ENCODE data around the gene METTL16.
A peak's percentile ranks its signal among the peaks of the same experiment; 100 is the strongest.

Gene METTL16

DNA sequence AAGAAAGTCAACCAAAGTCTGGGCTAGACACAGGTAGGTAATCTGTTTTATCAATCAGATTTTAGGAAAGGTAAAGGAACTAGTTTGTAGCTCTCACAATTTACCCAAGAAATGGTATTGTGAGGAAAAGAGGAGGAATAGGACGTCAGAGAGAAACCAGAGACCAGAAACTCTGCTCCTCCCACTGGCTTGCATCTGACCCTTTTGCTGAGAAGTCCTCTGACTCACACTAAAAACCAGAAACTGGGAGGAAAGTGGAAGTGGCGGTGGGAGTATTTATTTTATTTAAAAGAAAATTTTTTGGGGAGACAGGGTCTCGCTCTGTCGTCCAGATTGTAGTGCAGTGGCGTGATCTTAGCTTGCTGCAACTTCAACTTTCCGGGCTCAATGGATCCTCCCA is 72.9 kb downstream of the METTL16 start:
- H2AFZ ChIP-seq (ENCODE audit: low read depth, low read length): no peak overlapping the region
- no peak overlapping the region for H3K4me3 ChIP-seq (ENCODE audit: low read length)
- H3K9me3 ChIP-seq (ENCODE audit: low read length): peaks cover 3% of the 10 kb centered on the region
- H3K4me1 ChIP-seq (ENCODE audit: insufficient read depth, low read length): peaks cover 31% of the 10 kb centered on the region
- H3K27me3 ChIP-seq (ENCODE audit: insufficient read depth, low read length): no peaks in the 10 kb centered on the region
- peaks cover 26% of the 10 kb centered on the region for H3K36me3 ChIP-seq (ENCODE audit: insufficient read depth, low read length)

- Histone ChIP-seq H3K4me1 (ENCODE audit: insufficient read depth, low read length) (peaks cover 34% of the 10 kb centered on the region), H2AFZ (ENCODE audit: low read depth, low read length) (no peak overlapping the region), H3K36me3 (ENCODE audit: insufficient read depth, low read length) (peaks cover 32% of the 10 kb centered on the region), H3K9me3 (ENCODE audit: low read length) (peaks cover 3% of the 10 kb centered on the region), H3K27me3 (ENCODE audit: insufficient read depth, low read length) (no peaks in the 10 kb centered on the region), H3K4me3 (ENCODE audit: low read length) (no peak overlapping the region)
Measured at GRCh38 chr17:2436316-2436905, 75.3 kb downstream of the METTL16 start.

DNA sequence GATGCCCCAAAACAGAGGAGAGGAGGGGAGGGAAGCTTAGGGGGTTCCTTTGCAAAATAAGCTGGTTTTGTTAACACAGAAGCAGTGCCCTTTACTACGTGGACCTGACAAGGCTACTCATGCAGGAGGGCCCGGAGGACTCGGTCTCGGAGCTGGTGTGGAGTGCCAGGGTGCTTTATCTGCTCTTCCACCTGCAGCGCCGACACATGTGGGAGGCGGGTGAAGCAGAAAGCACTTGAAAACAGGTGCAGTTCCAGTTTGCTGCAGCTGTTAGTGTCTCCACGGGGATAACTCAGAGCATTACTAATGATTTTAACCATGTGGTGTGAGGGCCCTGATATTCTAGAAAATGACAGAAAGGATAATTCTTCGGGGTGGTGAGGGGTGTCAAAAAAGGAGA is 75.8 kb downstream of the METTL16 start:
- no peaks in the 10 kb centered on the region for H3K27me3 ChIP-seq (ENCODE audit: insufficient read depth, low read length)
- peaks cover 26% of the 10 kb centered on the region for H3K36me3 ChIP-seq (ENCODE audit: insufficient read depth, low read length)
- peak overlapping the region; percentile 1 for H2AFZ ChIP-seq (ENCODE audit: low read depth, low read length)
- no peaks in the 10 kb centered on the region for H3K9me3 ChIP-seq (ENCODE audit: low read length)
- H3K4me3 ChIP-seq (ENCODE audit: low read length): peak overlapping the region; percentile 28
- H3K4me1 ChIP-seq (ENCODE audit: insufficient read depth, low read length): peaks cover 34% of the 10 kb centered on the region

GRCh38 chr17:2435181-2435741 is 76.4 kb downstream of the METTL16 start:
- Histone ChIP-seq H3K27me3 (ENCODE audit: insufficient read depth, low read length) (no peaks in the 10 kb centered on the region), H3K36me3 (ENCODE audit: insufficient read depth, low read length) (peaks cover 22% of the 10 kb centered on the region), H3K9me3 (ENCODE audit: low read length) (no peaks in the 10 kb centered on the region), H3K4me3 (ENCODE audit: low read length) (peak overlapping the region; percentile 28), H3K4me1 (ENCODE audit: insufficient read depth, low read length) (peaks cover 34% of the 10 kb centered on the region), H2AFZ (ENCODE audit: low read depth, low read length) (peak overlapping the region; percentile 16)

- no peaks in the 10 kb centered on the region for H3K27me3 ChIP-seq (ENCODE audit: insufficient read depth, low read length)
- H2AFZ ChIP-seq (ENCODE audit: low read depth, low read length): no peak overlapping the region
- peaks cover 34% of the 10 kb centered on the region for H3K4me1 ChIP-seq (ENCODE audit: insufficient read depth, low read length)
- peaks cover 19% of the 10 kb centered on the region for H3K36me3 ChIP-seq (ENCODE audit: insufficient read depth, low read length)
- H3K4me3 ChIP-seq (ENCODE audit: low read length): no peak overlapping the region
- H3K9me3 ChIP-seq (ENCODE audit: low read length): no peaks in the 10 kb centered on the region
Measured at GRCh38 chr17:2433696-2434095, 78.0 kb downstream of the METTL16 start.

- Histone ChIP-seq H3K9me3 (ENCODE audit: low read length) (no peaks in the 10 kb centered on the region), H2AFZ (ENCODE audit: low read depth, low read length) (no peak overlapping the region), H3K27me3 (ENCODE audit: insufficient read depth, low read length) (no peaks in the 10 kb centered on the region), H3K4me1 (ENCODE audit: insufficient read depth, low read length) (peaks cover 5% of the 10 kb centered on the region), H3K4me3 (ENCODE audit: low read length) (no peak overlapping the region), H3K36me3 (ENCODE audit: insufficient read depth, low read length) (peaks cover 4% of the 10 kb centered on the region)
Measured at GRCh38 chr17:2427910-2428309, 83.8 kb downstream of the METTL16 start.

- no peaks in the 10 kb centered on the region for H3K9me3 ChIP-seq (ENCODE audit: low read length)
- no peak overlapping the region for H2AFZ ChIP-seq (ENCODE audit: low read depth, low read length)
- no peak overlapping the region for H3K4me3 ChIP-seq (ENCODE audit: low read length)
- no peaks in the 10 kb centered on the region for H3K36me3 ChIP-seq (ENCODE audit: insufficient read depth, low read length)
- H3K27me3 ChIP-seq (ENCODE audit: insufficient read depth, low read length): no peaks in the 10 kb centered on the region
- peaks cover 4% of the 10 kb centered on the region for H3K4me1 ChIP-seq (ENCODE audit: insufficient read depth, low read length)
Measured at GRCh38 chr17:2427215-2427614, 84.5 kb downstream of the METTL16 start.

- Histone ChIP-seq H3K36me3 (ENCODE audit: insufficient read depth, low read length) (peaks cover 16% of the 10 kb centered on the region), H2AFZ (ENCODE audit: low read depth, low read length) (no peak overlapping the region), H3K9me3 (ENCODE audit: low read length) (no peaks in the 10 kb centered on the region), H3K4me3 (ENCODE audit: low read length) (no peak overlapping the region), H3K4me1 (ENCODE audit: insufficient read depth, low read length) (peaks cover 8% of the 10 kb centered on the region), H3K27me3 (ENCODE audit: insufficient read depth, low read length) (no peaks in the 10 kb centered on the region)
Measured at GRCh38 chr17:2423271-2423670, 88.4 kb downstream of the METTL16 start.

GRCh38 chr17:2421315-2422147 is 90.2 kb downstream of the METTL16 start:
- H3K27me3 ChIP-seq (ENCODE audit: insufficient read depth, low read length): no peaks in the 10 kb centered on the region
- no peak overlapping the region for H3K4me3 ChIP-seq (ENCODE audit: low read length)
- H3K4me1 ChIP-seq (ENCODE audit: insufficient read depth, low read length): peaks cover 26% of the 10 kb centered on the region
- no peak overlapping the region for H2AFZ ChIP-seq (ENCODE audit: low read depth, low read length)
- H3K9me3 ChIP-seq (ENCODE audit: low read length): no peaks in the 10 kb centered on the region
- H3K36me3 ChIP-seq (ENCODE audit: insufficient read depth, low read length): peaks cover 16% of the 10 kb centered on the region

DNA sequence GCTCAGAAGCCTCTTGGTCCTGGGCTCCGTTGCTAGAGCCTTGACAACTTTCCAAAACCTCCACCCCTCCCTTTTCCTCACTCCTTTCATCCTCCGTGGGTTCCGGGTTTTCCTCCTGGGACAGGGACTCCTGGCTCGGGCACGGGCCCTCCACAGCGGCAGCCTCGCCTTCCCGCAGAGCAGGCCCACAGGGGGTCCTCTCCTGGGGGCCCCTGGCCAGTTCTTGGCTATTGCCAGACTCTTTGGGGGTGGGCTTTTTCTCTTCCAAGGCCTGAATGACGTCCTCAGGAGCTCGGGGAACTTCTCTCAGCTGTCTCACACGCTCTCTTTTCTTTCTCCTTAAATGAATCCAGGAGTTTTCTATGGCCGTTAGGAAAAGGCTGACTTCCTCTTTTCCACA is 91.5 kb downstream of the METTL16 start:
- Histone ChIP-seq H3K36me3 (ENCODE audit: insufficient read depth, low read length) (peaks cover 17% of the 10 kb centered on the region), H2AFZ (ENCODE audit: low read depth, low read length) (no peak overlapping the region)

GRCh38 chr17:2419486-2419885 is 92.2 kb downstream of the METTL16 start:
- no peaks in the 10 kb centered on the region for H3K9me3 ChIP-seq (ENCODE audit: low read length)
- no peak overlapping the region for H2AFZ ChIP-seq (ENCODE audit: low read depth, low read length)
- peaks cover 21% of the 10 kb centered on the region for H3K36me3 ChIP-seq (ENCODE audit: insufficient read depth, low read length)
- no peak overlapping the region for H3K4me3 ChIP-seq (ENCODE audit: low read length)
- H3K27me3 ChIP-seq (ENCODE audit: insufficient read depth, low read length): no peaks in the 10 kb centered on the region
- H3K4me1 ChIP-seq (ENCODE audit: insufficient read depth, low read length): peaks cover 35% of the 10 kb centered on the region

More for the DNA sequence above, 91.5 kb downstream of the METTL16 start:
- peaks cover 35% of the 10 kb centered on the region for H3K4me1 ChIP-seq (ENCODE audit: insufficient read depth, low read length)
- no peaks in the 10 kb centered on the region for H3K9me3 ChIP-seq (ENCODE audit: low read length)
- no peak overlapping the region for H3K4me3 ChIP-seq (ENCODE audit: low read length)
- H3K27me3 ChIP-seq (ENCODE audit: insufficient read depth, low read length): no peaks in the 10 kb centered on the region

DNA sequence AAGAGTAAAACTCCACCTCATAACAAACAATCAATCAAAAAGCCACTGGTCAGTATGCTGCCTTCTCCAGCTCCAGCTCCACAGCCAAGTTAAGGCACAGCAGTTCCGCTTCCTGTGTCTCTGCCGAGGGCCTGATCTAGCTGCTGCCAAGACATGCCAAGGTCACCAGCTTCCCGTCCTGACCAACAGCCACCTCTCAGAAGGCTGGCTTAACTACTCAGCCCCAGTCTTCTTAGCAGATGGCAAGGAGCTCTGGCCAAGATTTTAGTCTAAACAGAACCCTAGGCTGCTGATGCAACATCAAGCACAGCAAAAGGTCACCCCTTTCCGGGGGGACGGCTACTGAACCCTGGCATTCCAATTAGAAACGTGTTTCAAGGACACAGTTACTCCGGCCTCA is 93.1 kb downstream of the METTL16 start:
- Histone ChIP-seq H3K4me3 (ENCODE audit: low read length) (no peak overlapping the region), H3K9me3 (ENCODE audit: low read length) (no peaks in the 10 kb centered on the region), H3K27me3 (ENCODE audit: insufficient read depth, low read length) (no peaks in the 10 kb centered on the region), H3K4me1 (ENCODE audit: insufficient read depth, low read length) (peaks cover 32% of the 10 kb centered on the region), H3K36me3 (ENCODE audit: insufficient read depth, low read length) (peaks cover 29% of the 10 kb centered on the region), H2AFZ (ENCODE audit: low read depth, low read length) (no peak overlapping the region)

GRCh38 chr17:2416010-2416734 is 95.5 kb downstream of the METTL16 start:
- peaks cover 36% of the 10 kb centered on the region for H3K4me1 ChIP-seq (ENCODE audit: insufficient read depth, low read length)
- H3K9me3 ChIP-seq (ENCODE audit: low read length): no peaks in the 10 kb centered on the region
- H3K36me3 ChIP-seq (ENCODE audit: insufficient read depth, low read length): peaks cover 26% of the 10 kb centered on the region
- H3K4me3 ChIP-seq (ENCODE audit: low read length): peak overlapping the region; percentile 1
- H3K27me3 ChIP-seq (ENCODE audit: insufficient read depth, low read length): no peaks in the 10 kb centered on the region
- H2AFZ ChIP-seq (ENCODE audit: low read depth, low read length): no peak overlapping the region
